Cardiac septum (tissue), 1 donor: ENCODE measurements around the gene MARS1. TPM values are rescaled to one million over a fixed set of nuclear protein-coding genes. Genes with fewer than 3 reads are reported as not detected.
"Not testable (repeated sequence)": the region's sequence is repeated elsewhere in the genome, so short reads cannot be mapped to it uniquely, and the experiment has no call there.

Experiments
- DNase-seq: peaks from one replicate; pipeline ENCODE4 v3.0.0-alpha.2; 2020; ENCODE audit warnings: low spot score
- intact Hi-C: fragments of 100-400 bp; cut with DNase I; formaldehyde crosslinking; loops from one replicate; pipeline ENCODE4 v1.14.0; 2022
- total RNA-seq: library from RNA; stranded (reverse); fragmentation: NEBNext Ultra II Directional; extraction: Animal tissue kit (Norgen Biotek cat#: 25700); gene quantifications from one replicate; pipeline ENCODE4 v1.2.1, GENCODE V29; 2021
- donor health status: DM: no; HTN: no; CAD: no.

MARS1 gene
- total RNA-seq, 1 donor from 2014 or later: 89.2 TPM

GRCh38 chr12:57481671-57482070 is 6.2 kb upstream of the MARS1 start:
- no peak for DNase-seq
- intact Hi-C loops: no loop called here

GRCh38 chr12:57483466-57483865 is 4.4 kb upstream of the MARS1 start:
- intact Hi-C loops: no loop called here

GRCh38 chr12:57485695-57486094 is 2.2 kb upstream of the MARS1 start:
- DNase-seq: no peak
- intact Hi-C loops: loop anchor here (5.0 kb wide), 1 partner anchor 37 kb away; the partner anchor contains the start of genes DDIT3 and MBD6

More at GRCh38 chr12:57483466-57483865, 4.4 kb upstream of the MARS1 start:
- no peak for DNase-seq

- DNase-seq: no peak
- intact Hi-C loops: loop anchor here (5.0 kb wide), 1 partner anchor 35 kb away; the partner anchor contains the start of genes DDIT3 and MBD6
Observed at GRCh38 chr12:57487055-57487596, 742 bp upstream of the MARS1 start.

GRCh38 chr12:57488402-57489156 is 711 bp downstream of the MARS1 start:
- intact Hi-C loops: loop anchor here (5.0 kb wide), 1 partner anchor 34 kb away; the partner anchor contains the start of genes DDIT3 and MBD6
- DNase-seq: peak; percentile 15

- intact Hi-C loops: loop anchor here (5.0 kb wide), 1 partner anchor 33 kb away; the partner anchor contains the start of genes DDIT3 and MBD6
- peak; percentile 70 for DNase-seq
Observed at GRCh38 chr12:57489157-57489641, 1.3 kb downstream of the MARS1 start.

- peak; percentile 44 for DNase-seq
- intact Hi-C loops: no loop called here
Observed at GRCh38 chr12:57490126-57490525, 2.3 kb downstream of the MARS1 start.

GRCh38 chr12:57491393-57492280 is 3.8 kb downstream of the MARS1 start:
- DNase-seq: peak; percentile 7
- intact Hi-C loops: no loop called here

GRCh38 chr12:57495051-57495701 is 7.3 kb downstream of the MARS1 start:
- intact Hi-C loops, DNase-seq: not testable (repeated sequence)

GRCh38 chr12:57496822-57497221 is 9.0 kb downstream of the MARS1 start:
- intact Hi-C loops: no loop called here
- DNase-seq: no peak

- DNase-seq: no peak
- intact Hi-C loops: no loop called here
Observed at GRCh38 chr12:57497223-57498131, 9.6 kb downstream of the MARS1 start.

- intact Hi-C loops: no loop called here
Observed at GRCh38 chr12:57498132-57498502, 10.2 kb downstream of the MARS1 start.

GRCh38 chr12:57498571-57498970 is 10.7 kb downstream of the MARS1 start:
- intact Hi-C loops: no loop called here
- DNase-seq: no peak

More at GRCh38 chr12:57498132-57498502, 10.2 kb downstream of the MARS1 start:
- no peak for DNase-seq

GRCh38 chr12:57500213-57500612 is 12.3 kb downstream of the MARS1 start:
- no peak for DNase-seq
- intact Hi-C loops: no loop called here

GRCh38 chr12:57502311-57502969 is 14.6 kb downstream of the MARS1 start:
- intact Hi-C loops, DNase-seq: not testable (repeated sequence)

- DNase-seq, intact Hi-C loops: not testable (repeated sequence)
Observed at GRCh38 chr12:57506541-57506940, 18.7 kb downstream of the MARS1 start.

GRCh38 chr12:57507796-57508195 is 19.9 kb downstream of the MARS1 start:
- intact Hi-C loops, DNase-seq: not testable (repeated sequence)

GRCh38 chr12:57511161-57511560 is 23.3 kb downstream of the MARS1 start:
- DNase-seq: no peak

More at GRCh38 chr12:57511161-57511560, 23.3 kb downstream of the MARS1 start:
- intact Hi-C loops: no loop called here
